BE2C (cell line): ENCODE results near the gene HIF1A.

Experiments used
- DNase-seq: peaks from one replicate; pipeline ENCODE4 v3.0.0-alpha.2; 2020
- H3K27me3 ChIP-seq: fragments of 250-450 bp; sonication (Bioruptor Pico); 2 replicates; pipeline ENCODE4 v1.5.1; 2020; ENCODE audit warnings: mild to moderate bottlenecking
- H3K36me3 ChIP-seq: fragments of 250-450 bp; sonication (Bioruptor Pico); 2 replicates; pipeline ENCODE4 v1.5.1; 2020; ENCODE audit warnings: mild to moderate bottlenecking
- H3K4me1 ChIP-seq: fragments of 250-450 bp; sonication (Bioruptor Pico); 2 replicates; pipeline ENCODE4 v1.5.1; 2020
- H3K4me3 ChIP-seq: 2 replicates; pipeline ENCODE4 v1.5.1; 2011; ENCODE audit warnings: low read depth, low read length
- H3K9me3 ChIP-seq: fragments of 250-450 bp; sonication (Bioruptor Pico); 2 replicates; pipeline ENCODE4 v1.5.1; 2020
- TF ChIP-seq, protein P1 (sequence below): IDR thresholded peaks from 2 replicates; pipeline ENCODE4 v1.5.1; 2012; ENCODE audit warnings: mild to moderate bottlenecking, low read depth, low read length

Gene HIF1A

DNA sequence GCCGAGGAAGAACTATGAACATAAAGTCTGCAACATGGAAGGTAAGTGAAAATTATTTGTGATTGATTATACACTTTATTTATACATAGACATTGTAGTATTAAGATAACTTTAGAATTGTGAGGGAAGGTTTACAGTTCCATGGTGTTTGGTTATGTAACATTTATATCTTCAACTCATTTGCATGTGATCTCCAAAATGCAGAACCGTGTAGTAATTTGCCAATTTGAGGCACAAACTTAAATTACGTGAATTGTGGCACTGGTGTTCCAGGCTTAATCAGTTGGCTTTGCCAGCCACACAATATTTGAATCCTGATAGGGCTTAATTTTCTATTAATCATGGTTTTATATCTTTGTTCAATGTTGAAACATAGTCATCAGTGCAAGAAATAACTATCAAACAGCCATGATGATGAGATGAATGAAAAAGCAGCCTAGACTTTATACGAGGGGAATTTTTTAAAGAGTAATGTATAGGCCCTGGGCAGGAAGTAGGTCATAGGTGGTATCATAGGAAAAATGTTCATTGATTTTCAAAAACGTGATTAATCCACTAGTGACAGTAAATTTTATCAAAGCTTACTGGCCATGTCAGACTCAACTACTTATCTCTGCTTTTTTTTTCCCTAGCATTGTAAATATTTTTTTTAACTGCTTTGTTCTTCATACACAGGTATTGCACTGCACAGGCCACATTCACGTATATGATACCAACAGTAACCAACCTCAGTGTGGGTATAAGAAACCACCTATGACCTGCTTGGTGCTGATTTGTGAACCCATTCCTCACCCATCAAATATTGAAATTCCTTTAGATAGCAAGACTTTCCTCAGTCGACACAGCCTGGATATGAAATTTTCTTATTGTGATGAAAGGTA is 31.7 kb downstream of the HIF1A start:
- Histone ChIP-seq H3K4me3 (no peak overlapping the region), H3K4me1 (peaks cover 8% of the 10 kb centered on the region; the same call in 1 of the 2 replicates), H3K9me3 (no peaks in the 10 kb centered on the region), H3K36me3 (peaks cover 92% of the 10 kb centered on the region), H3K27me3 (no peaks in the 10 kb centered on the region)
- TF ChIP-seq, protein P1, sequence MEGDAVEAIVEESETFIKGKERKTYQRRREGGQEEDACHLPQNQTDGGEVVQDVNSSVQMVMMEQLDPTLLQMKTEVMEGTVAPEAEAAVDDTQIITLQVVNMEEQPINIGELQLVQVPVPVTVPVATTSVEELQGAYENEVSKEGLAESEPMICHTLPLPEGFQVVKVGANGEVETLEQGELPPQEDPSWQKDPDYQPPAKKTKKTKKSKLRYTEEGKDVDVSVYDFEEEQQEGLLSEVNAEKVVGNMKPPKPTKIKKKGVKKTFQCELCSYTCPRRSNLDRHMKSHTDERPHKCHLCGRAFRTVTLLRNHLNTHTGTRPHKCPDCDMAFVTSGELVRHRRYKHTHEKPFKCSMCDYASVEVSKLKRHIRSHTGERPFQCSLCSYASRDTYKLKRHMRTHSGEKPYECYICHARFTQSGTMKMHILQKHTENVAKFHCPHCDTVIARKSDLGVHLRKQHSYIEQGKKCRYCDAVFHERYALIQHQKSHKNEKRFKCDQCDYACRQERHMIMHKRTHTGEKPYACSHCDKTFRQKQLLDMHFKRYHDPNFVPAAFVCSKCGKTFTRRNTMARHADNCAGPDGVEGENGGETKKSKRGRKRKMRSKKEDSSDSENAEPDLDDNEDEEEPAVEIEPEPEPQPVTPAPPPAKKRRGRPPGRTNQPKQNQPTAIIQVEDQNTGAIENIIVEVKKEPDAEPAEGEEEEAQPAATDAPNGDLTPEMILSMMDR = no peak
- DNase-seq = no peak

DNA sequence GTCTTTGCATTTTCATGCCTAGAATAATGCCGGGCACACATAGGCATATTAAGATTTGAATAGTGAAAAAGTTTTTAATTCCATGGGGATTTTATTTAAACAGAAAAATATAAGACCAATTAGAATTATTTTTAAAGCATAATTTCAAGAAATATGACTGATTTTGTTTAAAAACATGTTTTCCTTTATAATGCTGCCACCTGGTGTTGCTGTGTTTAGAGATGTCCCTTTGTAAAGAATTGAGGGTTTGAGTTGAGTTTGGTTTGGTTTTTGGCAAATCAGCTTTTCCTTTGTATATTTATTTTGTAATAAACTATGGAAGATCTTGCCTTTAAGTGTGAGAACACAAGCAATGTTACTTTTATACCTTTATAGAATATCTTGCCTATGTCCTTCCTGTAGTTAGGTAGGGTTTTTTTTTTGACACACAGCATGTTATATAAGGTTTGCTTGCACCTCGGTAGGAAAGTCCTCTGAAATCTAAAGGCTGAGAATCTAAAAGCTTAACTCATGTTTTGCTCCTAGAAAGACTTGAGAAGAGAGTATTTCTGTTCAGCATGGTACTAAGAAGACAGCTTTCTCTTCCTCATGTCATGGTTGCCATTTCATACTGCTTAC is 35.6 kb downstream of the HIF1A start:
- TF ChIP-seq, protein P1 = peak; percentile 55
- H3K9me3 ChIP-seq = no peaks in the 10 kb centered on the region
- peaks cover 97% of the 10 kb centered on the region for H3K36me3 ChIP-seq
- no peak overlapping the region for H3K4me3 ChIP-seq
- H3K27me3 ChIP-seq = no peaks in the 10 kb centered on the region
- H3K4me1 ChIP-seq = peaks cover 8% of the 10 kb centered on the region; the same call in 1 of the 2 replicates
- DNase-seq = no peak

DNA sequence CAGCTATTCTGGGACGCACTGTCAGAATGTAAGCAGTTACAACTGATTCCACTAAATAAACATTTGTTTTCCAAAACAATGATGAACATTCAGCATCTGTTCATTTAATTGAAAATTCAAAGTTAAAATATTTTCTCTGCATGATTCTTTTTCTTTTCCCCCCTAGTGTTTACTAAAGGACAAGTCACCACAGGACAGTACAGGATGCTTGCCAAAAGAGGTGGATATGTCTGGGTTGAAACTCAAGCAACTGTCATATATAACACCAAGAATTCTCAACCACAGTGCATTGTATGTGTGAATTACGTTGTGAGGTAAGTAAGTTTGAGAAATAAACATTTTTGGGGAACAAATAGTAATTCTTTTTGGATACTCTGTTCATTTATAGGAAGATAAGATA is 38.7 kb downstream of the HIF1A start:
- TF ChIP-seq, protein P1 = no peak
- no peak for DNase-seq
- no peaks in the 10 kb centered on the region for H3K9me3 ChIP-seq
- no peaks in the 10 kb centered on the region for H3K27me3 ChIP-seq
- no peak overlapping the region for H3K4me3 ChIP-seq
- peaks cover 8% of the 10 kb centered on the region; the same call in 1 of the 2 replicates for H3K4me1 ChIP-seq
- H3K36me3 ChIP-seq = peaks cover 97% of the 10 kb centered on the region

DNA sequence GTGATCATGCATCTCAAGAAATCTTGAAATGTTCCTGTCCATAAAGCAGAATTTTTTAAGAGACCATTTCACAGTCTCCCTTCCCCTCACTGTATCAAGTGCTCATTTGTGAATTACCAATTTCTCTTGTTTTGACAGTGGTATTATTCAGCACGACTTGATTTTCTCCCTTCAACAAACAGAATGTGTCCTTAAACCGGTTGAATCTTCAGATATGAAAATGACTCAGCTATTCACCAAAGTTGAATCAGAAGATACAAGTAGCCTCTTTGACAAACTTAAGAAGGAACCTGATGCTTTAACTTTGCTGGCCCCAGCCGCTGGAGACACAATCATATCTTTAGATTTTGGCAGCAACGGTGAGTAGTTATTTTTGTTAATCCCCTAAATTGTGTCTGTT is 41.4 kb downstream of the HIF1A start:
- TF ChIP-seq, protein P1 = no peak
- Histone ChIP-seq H3K9me3 (no peaks in the 10 kb centered on the region), H3K36me3 (peaks cover 96% of the 10 kb centered on the region), H3K4me1 (no peaks in the 10 kb centered on the region), H3K27me3 (no peaks in the 10 kb centered on the region), H3K4me3 (no peak overlapping the region)
- DNase-seq = no peak

DNA sequence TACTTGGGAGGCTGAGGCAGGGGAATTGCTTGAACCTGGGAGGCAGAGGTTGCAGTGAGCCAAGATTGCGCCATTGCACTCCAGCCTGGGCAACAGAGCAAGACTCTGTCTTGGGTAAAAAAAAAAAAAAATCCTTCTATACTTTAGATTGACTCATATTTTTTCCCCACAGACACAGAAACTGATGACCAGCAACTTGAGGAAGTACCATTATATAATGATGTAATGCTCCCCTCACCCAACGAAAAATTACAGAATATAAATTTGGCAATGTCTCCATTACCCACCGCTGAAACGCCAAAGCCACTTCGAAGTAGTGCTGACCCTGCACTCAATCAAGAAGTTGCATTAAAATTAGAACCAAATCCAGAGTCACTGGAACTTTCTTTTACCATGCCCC is 42.6 kb downstream of the HIF1A start:
- Histone ChIP-seq H3K9me3 (no peaks in the 10 kb centered on the region), H3K4me3 (no peak overlapping the region), H3K27me3 (no peaks in the 10 kb centered on the region), H3K4me1 (no peaks in the 10 kb centered on the region), H3K36me3 (peaks cover 95% of the 10 kb centered on the region)
- no peak for DNase-seq
- TF ChIP-seq, protein P1 = no peak

DNA sequence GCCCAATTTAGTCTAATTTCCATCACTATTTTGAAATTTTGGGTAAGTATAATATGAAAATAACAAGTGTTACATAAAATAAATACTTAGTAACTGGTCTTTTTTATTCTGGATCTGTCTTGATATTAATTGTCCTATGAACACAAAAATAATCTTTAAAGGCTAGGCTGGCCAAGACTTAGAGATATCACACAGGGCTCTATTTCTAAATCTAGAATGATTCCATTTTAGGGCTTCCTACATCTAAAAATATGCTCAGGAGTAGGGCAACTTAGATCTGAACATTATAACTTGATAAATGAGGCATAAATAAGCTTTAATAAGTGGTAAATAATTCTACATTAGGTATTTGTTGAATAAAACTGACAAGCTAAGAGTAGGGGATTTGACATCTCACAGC is 43.8 kb downstream of the HIF1A start:
- peaks cover 95% of the 10 kb centered on the region for H3K36me3 ChIP-seq
- H3K4me3 ChIP-seq = no peak overlapping the region
- H3K4me1 ChIP-seq = no peaks in the 10 kb centered on the region
- no peaks in the 10 kb centered on the region for H3K27me3 ChIP-seq
- TF ChIP-seq, protein P1 = no peak
- no peak for DNase-seq
- H3K9me3 ChIP-seq = no peaks in the 10 kb centered on the region
